PFSK-1 (cell line): Measurements from ENCODE around the gene PTER.

Source experiments
- FOXP2 ChIP-seq: optimal IDR thresholded peaks from 2 replicates; pipeline ENCODE3; 2011; ENCODE audit warnings: borderline replicate concordance, control low read depth, inconsistent platforms; ENCODE audit not compliant: insufficient read depth; ENCODE audit errors: extremely low read length, extremely low read depth
- POLR2AphosphoS5 ChIP-seq: IDR thresholded peaks from 2 replicates; pipeline ENCODE4 v1.6.1; 2012; ENCODE audit warnings: low read depth, mild to moderate bottlenecking, control low read depth, low read length, moderate library complexity
- REST ChIP-seq, 2 experiments: IDR thresholded peaks; 2 replicates each; pipeline versions ENCODE4 v1.6.1 to v1.8.0; 2011 to 2012; ENCODE audit warnings: low read depth in 2 of 2, low read length in 2 of 2, control low read depth in 1 of 2, inconsistent platforms in 1 of 2, mild to moderate bottlenecking in 1 of 2, moderate library complexity in 1 of 2; ENCODE audit not compliant: insufficient read depth in 1 of 2
- SIN3A ChIP-seq: IDR thresholded peaks from 2 replicates; pipeline ENCODE4 v1.6.1; 2012; ENCODE audit warnings: mild to moderate bottlenecking, low read length, moderate library complexity, borderline replicate concordance; ENCODE audit not compliant: insufficient read depth
- TAF1 ChIP-seq: IDR thresholded peaks from 2 replicates; pipeline ENCODE4 v1.6.1; 2012; ENCODE audit warnings: low read length, control low read depth, borderline replicate concordance; ENCODE audit not compliant: insufficient read depth

Gene PTER

GRCh38 chr10:16545116-16545736 lies 108.4 kb downstream of the PTER start:
- TF ChIP-seq SIN3A = no peak
- TF ChIP-seq TAF1 = no peak
- TF ChIP-seq POLR2AphosphoS5 = no peak
- no peak for TF ChIP-seq FOXP2
- TF ChIP-seq REST (IDR thresholded peaks at IDR 0.05; ENCODE audit: insufficient read depth in 1 of 2, low read depth in 2 of 2, low read length in 2 of 2) = no peak

- no peak for TF ChIP-seq TAF1
- TF ChIP-seq REST (IDR thresholded peaks at IDR 0.05; ENCODE audit: insufficient read depth in 1 of 2, low read depth in 2 of 2, low read length in 2 of 2) = no peak
- no peak for TF ChIP-seq SIN3A
- TF ChIP-seq FOXP2 = no peak
- no peak for TF ChIP-seq POLR2AphosphoS5
Measured at GRCh38 chr10:16547973-16548372, 111.2 kb downstream of the PTER start.

- TF ChIP-seq POLR2AphosphoS5 = no peak
- no peak for TF ChIP-seq REST (IDR thresholded peaks at IDR 0.05; ENCODE audit: insufficient read depth in 1 of 2, low read depth in 2 of 2, low read length in 2 of 2)
- TF ChIP-seq FOXP2 = no peak
- no peak for TF ChIP-seq TAF1
- no peak for TF ChIP-seq SIN3A
Measured at GRCh38 chr10:16559236-16559773, 122.5 kb downstream of the PTER start.

- TF ChIP-seq SIN3A (no peak), REST (IDR thresholded peaks at IDR 0.05; ENCODE audit: insufficient read depth in 1 of 2, low read depth in 2 of 2, low read length in 2 of 2) (no peak), POLR2AphosphoS5 (no peak), TAF1 (no peak), FOXP2 (no peak)
Measured at GRCh38 chr10:16562891-16563290, 126.1 kb downstream of the PTER start.
